Fibroblast of skin of scalp (primary cell): ENCODE data around the gene TIAM1.

Experiments
- DNase-seq: peaks from one replicate; pipeline ENCODE4 v3.0.0-alpha.2; 2013

Gene TIAM1

GRCh38 chr21:31282095-31282709, 61.9 kb downstream of the TIAM1 start:
- peak; percentile 97 for DNase-seq

GRCh38 chr21:31281561-31281960, 62.5 kb downstream of the TIAM1 start:
- no peak for DNase-seq

GRCh38 chr21:31279986-31280385, 64.1 kb downstream of the TIAM1 start:
- DNase-seq = peak; percentile 22

GRCh38 chr21:31279214-31279613, 64.8 kb downstream of the TIAM1 start:
- no peak for DNase-seq

- DNase-seq = no peak
These were observed 65.4 kb downstream of the TIAM1 start for GRCh38 chr21:31278511-31279130.

GRCh38 chr21:31276663-31277062, 67.4 kb downstream of the TIAM1 start:
- DNase-seq = no peak

GRCh38 chr21:31275901-31276300, 68.2 kb downstream of the TIAM1 start:
- no peak for DNase-seq

GRCh38 chr21:31273278-31273677, 70.8 kb downstream of the TIAM1 start:
- no peak for DNase-seq

- DNase-seq = no peak
These were observed 76.0 kb downstream of the TIAM1 start for GRCh38 chr21:31268090-31268489.

- DNase-seq = no peak
These were observed 76.4 kb downstream of the TIAM1 start for GRCh38 chr21:31267644-31268043.

GRCh38 chr21:31266241-31266640, 77.8 kb downstream of the TIAM1 start:
- DNase-seq = no peak

- DNase-seq = no peak
These were observed 78.6 kb downstream of the TIAM1 start for GRCh38 chr21:31265366-31266013.

- no peak for DNase-seq
These were observed 79.5 kb downstream of the TIAM1 start for GRCh38 chr21:31264574-31264973.

GRCh38 chr21:31262728-31263127, 81.3 kb downstream of the TIAM1 start:
- no peak for DNase-seq

- no peak for DNase-seq
These were observed 82.3 kb downstream of the TIAM1 start for GRCh38 chr21:31261759-31262158.

- no peak for DNase-seq
These were observed 83.3 kb downstream of the TIAM1 start for GRCh38 chr21:31260790-31261189.

GRCh38 chr21:31258073-31258472, 86.0 kb downstream of the TIAM1 start:
- DNase-seq = peak; percentile 7

- DNase-seq = no peak
These were observed 86.8 kb downstream of the TIAM1 start for GRCh38 chr21:31257265-31257664.

GRCh38 chr21:31255896-31256295, 88.2 kb downstream of the TIAM1 start:
- DNase-seq = no peak

GRCh38 chr21:31255036-31255435, 89.0 kb downstream of the TIAM1 start:
- DNase-seq = no peak

GRCh38 chr21:31254131-31254530, 89.9 kb downstream of the TIAM1 start:
- DNase-seq = no peak

- no peak for DNase-seq
These were observed 90.4 kb downstream of the TIAM1 start for GRCh38 chr21:31253684-31254083.

GRCh38 chr21:31252611-31253010, 91.5 kb downstream of the TIAM1 start:
- DNase-seq = no peak

- no peak for DNase-seq
These were observed 92.0 kb downstream of the TIAM1 start for GRCh38 chr21:31252091-31252490.
